Measurements from ENCODE around the gene CENPL. TPM values are rescaled to one million over a fixed set of nuclear protein-coding genes. Genes with fewer than 3 reads are reported as not detected.

The CENPL gene
- total and polyA plus RNA-seq, 2 of the 4 experiments (the other 2 are of a cell fraction) = 6.3 to 21.1 TPM

- H4K91ac ChIP-seq (ENCODE audit: insufficient read depth, low read depth, low read length) = no peak overlapping the region
- no peak overlapping the region for H2AK5ac ChIP-seq (ENCODE audit: low read depth, low read length)
- no peak for DNase-seq
- WGBS, 2 experiments (ENCODE audit: extremely low coverage in 2 of 2, insufficient read length in 1 of 2) = 0% methylated on average over 1 of the region's 2 CpGs; no CpG with 5 or more reads in 1 of the 2 experiments
- peak overlapping the region; percentile 80 for H3K27ac ChIP-seq (ENCODE audit: insufficient read depth, low read length)
- H4K20me1 ChIP-seq (ENCODE audit: insufficient read depth, low read length) = peaks cover 62% of the 10 kb centered on the region
- no peak overlapping the region for H2BK15ac ChIP-seq (ENCODE audit: low read depth, low read length)
- ChIA-PET CTCF (interaction anchor here (1.4 kb wide), 1 partner anchor 10 kb away, joined by 8 read pairs; no protein-coding TSS in a partner anchor), POLR2A (ENCODE audit: unreplicated experiment) (interaction anchor here (1.1 kb wide), 1 partner anchor 14 kb away, joined by 5 read pairs; no protein-coding TSS in a partner anchor)
- H4K5ac ChIP-seq (ENCODE audit: low read depth, low read length) = no peak overlapping the region
- no peak overlapping the region for H2BK20ac ChIP-seq (ENCODE audit: low read depth, low read length)
- peak overlapping the region; percentile 70 for H3K4me3 ChIP-seq (ENCODE audit: insufficient read depth, low read depth, low read length)
- no peaks in the 10 kb centered on the region; the same call in 1 of the 2 replicates for H3K4me1 ChIP-seq (ENCODE audit: control insufficient read depth, insufficient read depth, low read length)
- intact Hi-C loops (cut with micrococcal nuclease) = loop anchor here (5.0 kb wide), 2 partner anchors 434 to 1119 kb away; no protein-coding TSS in a partner anchor
- no TSS peak for BruUV-seq (replicated peaks)
- dilution Hi-C loops (cut with HindIII; ENCODE audit: low sequenced_read_pairs, unreplicated experiment) = no loop called here
- peak overlapping the region; percentile 13; the same call in 1 of the 2 replicates for H3K18ac ChIP-seq (ENCODE audit: low read depth, low read length)
- peak overlapping the region; percentile 96 for H3K23ac ChIP-seq (ENCODE audit: low read depth, low read length)
- no peak overlapping the region for H2AK9ac ChIP-seq (replicated peaks; ENCODE audit: low read depth, low read length, poor library complexity)
- in situ Hi-C loops (cut with MboI; ENCODE audit: low sequenced_read_pairs) = no loop called here
- H3K9me3 ChIP-seq (ENCODE audit: control insufficient read depth, insufficient read depth, low read length) = no peaks in the 10 kb centered on the region
- H2AFZ ChIP-seq (replicated peaks; ENCODE audit: low read length, poor library complexity) = no peak overlapping the region
- H3K79me1 ChIP-seq (ENCODE audit: low read depth in 1 of 2, low read length in 2 of 2) = peaks cover 9 to 56% of the 10 kb centered on the region in 2 experiments; a peak in 3 of 4 replicates
- ATAC-seq (ENCODE audit: low read depth) = no peak
- peak overlapping the region; percentile 64 for H3K4me2 ChIP-seq (ENCODE audit: low read depth, low read length)
- H2BK120ac ChIP-seq (ENCODE audit: low read depth, low read length) = no peak overlapping the region
- H3K36me3 ChIP-seq (ENCODE audit: control insufficient read depth, insufficient read depth, low read length) = peaks cover 50% of the 10 kb centered on the region
- H3K9ac ChIP-seq (ENCODE audit: low read depth, low read length) = peak overlapping the region; percentile 88
- H3K4ac ChIP-seq (ENCODE audit: low read depth, low read length) = peak overlapping the region; percentile 97
- H3K9me1 ChIP-seq (ENCODE audit: insufficient read depth, low read length) = no peaks in the 10 kb centered on the region
- no peak for TF ChIP-seq NFE2L2 (IDR thresholded peaks at IDR 0.05; ENCODE audit: low read depth, low read length)
- TF ChIP-seq USF2 (IDR thresholded peaks at IDR 0.05; ENCODE audit: low read depth, low read length) = no peak
- TF ChIP-seq RCOR1 (IDR thresholded peaks at IDR 0.05; ENCODE audit: insufficient replicate concordance, low read length) = no peak
- TF ChIP-seq POLR2A (IDR thresholded peaks at IDR 0.05; ENCODE audit: low read depth, low read length) = no peak
- no peak for TF ChIP-seq MXI1 (IDR thresholded peaks at IDR 0.05; ENCODE audit: borderline replicate concordance, low read depth, low read length)
- TF ChIP-seq CTCF (conservative IDR thresholded peaks at IDR 0.05; ENCODE audit: low read depth, low read length) = no peak
- no peak for TF ChIP-seq FOS (IDR thresholded peaks at IDR 0.05; ENCODE audit: low read depth, low read length)
- peak overlapping the region; percentile 78 for H3K56ac ChIP-seq (ENCODE audit: extremely low read depth, insufficient read depth, low read length)
- peak overlapping the region; percentile 99 for H3K14ac ChIP-seq (replicated peaks; ENCODE audit: low read depth, low read length)
- H2BK5ac ChIP-seq (ENCODE audit: low read depth, low read length, poor library complexity, severe bottlenecking) = peak overlapping the region; percentile 54
- no peaks in the 10 kb centered on the region for H3K27me3 ChIP-seq (ENCODE audit: control insufficient read depth, insufficient read depth, low read length)
- H4K8ac ChIP-seq (ENCODE audit: low read depth in 2 of 2, low read length in 2 of 2) = peak overlapping the region; percentile 58 to 75; a peak in 2 of 4 replicates
Observed at GRCh38 chr1:173866413-173867115, 41.9 kb upstream of the CENPL start.
